Endothelial cell (in vitro differentiated cells): Measurements from ENCODE around the gene LGALS9. TPM values are rescaled to one million over a fixed set of nuclear protein-coding genes. Genes with fewer than 3 reads are reported as not detected.
"Not testable (repeated sequence)": the region's sequence is repeated elsewhere in the genome, so short reads cannot be mapped to it uniquely, and the experiment has no call there.

Experiments used
- DNase-seq: peaks from one replicate; pipeline ENCODE4 v3.0.0; 2021; ENCODE audit warnings: low spot score
- H3K27ac Mint-ChIP-seq: one replicate; pipeline ENCODE4 v1.8.0; 2021; ENCODE audit warnings: mixed read lengths, inconsistent platforms; ENCODE audit not compliant: unreplicated experiment
- H3K27me3 Mint-ChIP-seq: one replicate; pipeline ENCODE4 v1.8.0; 2021; ENCODE audit warnings: mild to moderate bottlenecking, moderate library complexity, mixed read lengths, inconsistent platforms; ENCODE audit not compliant: unreplicated experiment
- H3K36me3 Mint-ChIP-seq: one replicate; pipeline ENCODE4 v1.8.0; 2021; ENCODE audit warnings: mild to moderate bottlenecking, low read depth, mixed read lengths, inconsistent platforms; ENCODE audit not compliant: unreplicated experiment
- H3K4me1 Mint-ChIP-seq: one replicate; pipeline ENCODE4 v1.8.0; 2021; ENCODE audit warnings: mild to moderate bottlenecking, mixed read lengths, inconsistent platforms; ENCODE audit not compliant: unreplicated experiment
- H3K4me3 Mint-ChIP-seq: one replicate; pipeline ENCODE4 v1.8.0; 2021; ENCODE audit warnings: mild to moderate bottlenecking, mixed read lengths, inconsistent platforms; ENCODE audit not compliant: unreplicated experiment
- H3K9me3 Mint-ChIP-seq: one replicate; pipeline ENCODE4 v1.8.0; 2021; ENCODE audit warnings: mixed read lengths, inconsistent platforms; ENCODE audit not compliant: unreplicated experiment
- total RNA-seq: library from RNA; stranded (reverse); fragmentation: NEBNext Ultra II Directional; extraction: Animal tissue kit (Norgen Biotek cat#: 25700); gene quantifications from one replicate; pipeline ENCODE4 v1.2.1, GENCODE V29; 2021; ENCODE audit not compliant: unreplicated experiment
- TF ChIP-seq, protein P1 (sequence below): fragments of 200-600 bp; sonication (generic); IDR thresholded peaks from one replicate; pipeline ENCODE4 v1.5.0; 2021; ENCODE audit warnings: antibody characterized with exemption; ENCODE audit not compliant: unreplicated experiment

The LGALS9 gene
- total RNA-seq, 1 donor from 2014 or later, result 5.8 TPM

DNA sequence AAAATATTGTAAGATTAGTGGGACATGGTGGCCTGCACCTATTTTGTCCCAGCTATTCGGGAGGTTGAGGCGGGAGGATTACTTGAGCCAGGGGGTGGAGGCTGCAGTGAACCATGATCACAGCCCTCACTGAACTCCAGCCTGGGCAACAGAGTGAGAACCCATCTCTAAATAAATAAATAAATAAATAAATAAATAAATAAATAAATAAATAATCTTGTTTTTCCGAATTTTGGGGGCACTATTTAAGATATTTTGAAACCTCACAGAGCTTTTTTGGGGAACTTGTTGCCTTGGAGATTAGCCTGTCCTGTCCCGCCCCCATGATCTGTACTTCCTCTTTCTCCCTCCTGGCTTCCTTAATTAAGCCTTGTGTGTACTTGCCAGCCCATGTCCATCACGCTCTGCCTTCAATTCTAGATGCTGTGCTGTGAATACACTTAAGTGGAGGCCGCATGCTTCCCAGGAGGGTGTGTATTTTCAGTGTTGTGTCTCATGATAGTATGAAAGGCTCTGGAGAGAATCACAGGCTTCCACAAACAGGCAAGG lies 4.4 kb downstream of the LGALS9 start:
- TF ChIP-seq, protein P1, sequence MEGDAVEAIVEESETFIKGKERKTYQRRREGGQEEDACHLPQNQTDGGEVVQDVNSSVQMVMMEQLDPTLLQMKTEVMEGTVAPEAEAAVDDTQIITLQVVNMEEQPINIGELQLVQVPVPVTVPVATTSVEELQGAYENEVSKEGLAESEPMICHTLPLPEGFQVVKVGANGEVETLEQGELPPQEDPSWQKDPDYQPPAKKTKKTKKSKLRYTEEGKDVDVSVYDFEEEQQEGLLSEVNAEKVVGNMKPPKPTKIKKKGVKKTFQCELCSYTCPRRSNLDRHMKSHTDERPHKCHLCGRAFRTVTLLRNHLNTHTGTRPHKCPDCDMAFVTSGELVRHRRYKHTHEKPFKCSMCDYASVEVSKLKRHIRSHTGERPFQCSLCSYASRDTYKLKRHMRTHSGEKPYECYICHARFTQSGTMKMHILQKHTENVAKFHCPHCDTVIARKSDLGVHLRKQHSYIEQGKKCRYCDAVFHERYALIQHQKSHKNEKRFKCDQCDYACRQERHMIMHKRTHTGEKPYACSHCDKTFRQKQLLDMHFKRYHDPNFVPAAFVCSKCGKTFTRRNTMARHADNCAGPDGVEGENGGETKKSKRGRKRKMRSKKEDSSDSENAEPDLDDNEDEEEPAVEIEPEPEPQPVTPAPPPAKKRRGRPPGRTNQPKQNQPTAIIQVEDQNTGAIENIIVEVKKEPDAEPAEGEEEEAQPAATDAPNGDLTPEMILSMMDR, result no peak
- Mint-ChIP-seq H3K4me1 (peaks cover 3% of the 10 kb centered on the region), H3K36me3 (peaks cover 4% of the 10 kb centered on the region)

DNA sequence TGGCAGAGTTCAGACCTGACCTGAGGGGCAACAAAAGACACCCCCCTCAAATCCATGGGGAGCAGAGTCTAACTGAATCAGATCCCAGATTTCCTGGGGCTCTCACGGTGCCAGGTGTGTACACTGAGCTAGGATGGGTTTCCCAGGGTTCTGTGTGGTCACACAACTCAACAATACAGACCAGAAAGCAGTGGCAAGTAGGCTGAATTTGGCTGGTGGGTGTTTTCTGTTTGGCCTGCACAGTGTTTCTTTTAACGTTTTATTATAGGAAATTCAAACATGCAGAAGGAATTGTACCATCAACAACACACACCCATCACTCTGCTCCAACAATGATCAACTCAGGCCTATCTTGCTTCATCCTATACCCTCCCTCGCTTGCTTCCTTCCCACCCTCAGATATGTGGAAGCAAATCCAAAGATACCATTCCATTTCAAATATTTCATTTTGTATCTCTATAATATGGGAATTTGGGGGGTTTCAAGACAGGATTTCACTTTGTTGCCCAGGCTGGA lies 5.1 kb downstream of the LGALS9 start:
- H3K27ac Mint-ChIP-seq, H3K4me3 Mint-ChIP-seq, H3K36me3 Mint-ChIP-seq, DNase-seq, H3K9me3 Mint-ChIP-seq, H3K4me1 Mint-ChIP-seq, H3K27me3 Mint-ChIP-seq: not testable (repeated sequence)

More for the DNA sequence above, 4.4 kb downstream of the LGALS9 start:
- Mint-ChIP-seq H3K27me3 (peaks cover 6% of the 10 kb centered on the region), H3K9me3 (no peaks in the 10 kb centered on the region), H3K4me3 (no peak overlapping the region), H3K27ac (no peak overlapping the region)
- no peak for DNase-seq

DNA sequence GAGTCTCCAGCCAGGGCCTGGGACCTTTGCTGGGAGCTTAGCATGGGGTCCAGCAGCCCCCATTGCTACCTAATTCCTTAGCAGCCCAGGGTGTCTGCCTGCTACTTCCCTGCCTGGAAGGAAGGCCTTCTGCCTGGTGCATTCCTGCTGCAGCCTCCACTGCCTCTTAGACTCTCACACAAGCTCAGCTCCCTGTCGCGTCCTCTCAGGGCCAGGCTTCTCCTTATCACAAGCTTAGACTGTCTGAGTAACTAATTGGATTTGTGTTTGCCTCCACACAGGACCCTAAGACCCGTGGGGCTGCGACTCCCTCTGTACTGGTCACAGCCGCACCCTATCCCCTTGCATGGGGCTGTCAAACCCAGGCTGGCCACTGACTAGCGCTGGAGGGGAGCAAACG lies 6.8 kb downstream of the LGALS9 start:
- not testable (repeated sequence) for H3K27ac Mint-ChIP-seq, H3K36me3 Mint-ChIP-seq, DNase-seq, H3K27me3 Mint-ChIP-seq, H3K4me1 Mint-ChIP-seq, H3K4me3 Mint-ChIP-seq, H3K9me3 Mint-ChIP-seq

DNA sequence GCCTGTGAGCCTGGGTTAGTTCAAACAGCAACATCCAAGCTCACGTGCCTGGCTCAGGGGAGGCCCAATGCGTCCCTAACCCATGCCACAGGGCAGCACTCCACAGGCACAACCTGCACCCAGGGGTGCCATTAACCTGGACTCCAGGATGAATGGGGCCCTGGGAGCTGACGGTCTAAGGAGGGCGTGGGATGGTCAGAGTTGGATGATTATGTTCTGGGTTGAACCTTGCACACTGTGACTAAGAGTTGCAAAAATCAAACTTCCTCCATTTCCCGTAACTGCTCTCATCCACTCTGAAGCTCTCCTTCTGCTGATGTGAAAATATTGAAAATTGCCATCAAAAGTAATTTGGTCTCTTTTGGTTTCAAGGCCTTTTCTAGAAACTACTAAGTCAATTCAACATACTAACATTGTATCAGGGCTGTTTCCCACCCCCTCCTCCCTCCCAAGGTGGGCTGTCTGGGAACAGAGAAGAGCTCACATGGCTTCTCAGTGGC lies 7.5 kb downstream of the LGALS9 start:
- not testable (repeated sequence) for H3K27ac Mint-ChIP-seq, H3K4me3 Mint-ChIP-seq, DNase-seq, H3K9me3 Mint-ChIP-seq, H3K27me3 Mint-ChIP-seq, H3K4me1 Mint-ChIP-seq, H3K36me3 Mint-ChIP-seq

DNA sequence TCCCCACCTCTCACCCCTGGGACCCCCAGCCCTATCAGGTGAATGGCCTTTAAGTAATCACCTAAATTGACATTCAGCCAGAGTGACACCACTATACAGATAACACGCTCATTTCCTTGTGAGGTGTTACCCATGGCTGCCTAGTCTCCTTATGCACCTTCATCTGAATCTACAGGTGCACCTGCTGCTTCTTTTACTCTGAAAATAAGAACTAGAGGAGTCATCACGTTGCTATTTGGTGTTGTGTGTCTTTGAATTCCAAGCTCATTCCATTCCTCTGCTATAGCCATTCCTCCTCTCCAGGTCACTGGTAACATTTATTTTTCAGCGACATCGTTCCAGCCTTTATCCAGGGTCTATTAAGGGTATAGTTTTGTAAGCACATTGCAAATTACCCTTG lies 9.8 kb downstream of the LGALS9 start:
- H3K36me3 Mint-ChIP-seq, result peaks cover 12% of the 10 kb centered on the region
- TF ChIP-seq, protein P1, result no peak
- H3K4me1 Mint-ChIP-seq, result no peaks in the 10 kb centered on the region
- no peaks in the 10 kb centered on the region for H3K9me3 Mint-ChIP-seq
- no peak for DNase-seq
- H3K4me3 Mint-ChIP-seq, result no peak overlapping the region
- peaks cover 6% of the 10 kb centered on the region for H3K27me3 Mint-ChIP-seq
- H3K27ac Mint-ChIP-seq, result no peak overlapping the region

DNA sequence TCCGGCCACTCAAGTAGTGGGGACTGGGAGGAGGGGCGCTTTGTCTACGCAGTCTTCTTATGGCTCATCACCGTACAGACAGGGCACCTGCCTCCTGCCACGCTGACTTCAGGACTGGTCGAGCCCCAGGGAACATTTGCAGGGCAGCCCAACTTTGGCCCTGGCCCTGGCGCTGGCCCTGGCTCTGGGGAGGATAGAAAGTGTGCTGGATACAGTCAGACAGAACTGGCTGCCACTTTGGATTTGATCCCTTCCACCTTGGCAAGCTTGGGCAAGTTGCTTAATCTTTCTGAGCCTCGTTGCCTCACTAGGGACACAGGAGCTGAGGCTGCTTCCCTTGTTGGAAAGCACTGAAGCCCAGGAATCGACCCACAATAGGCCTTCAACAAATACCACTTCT lies 13.6 kb downstream of the LGALS9 start:
- H3K36me3 Mint-ChIP-seq, result peaks cover 12% of the 10 kb centered on the region
- TF ChIP-seq, protein P1, result no peak
- H3K9me3 Mint-ChIP-seq, result no peaks in the 10 kb centered on the region
- no peak overlapping the region for H3K4me3 Mint-ChIP-seq
- no peak for DNase-seq
- no peaks in the 10 kb centered on the region for H3K4me1 Mint-ChIP-seq
- no peaks in the 10 kb centered on the region for H3K27me3 Mint-ChIP-seq
- H3K27ac Mint-ChIP-seq, result no peak overlapping the region
